K562 (cell line): ENCODE results near the gene HEXIM1. TPM values are rescaled to one million over a fixed set of nuclear protein-coding genes. Genes with fewer than 3 reads are reported as not detected.

Experiments used
- CCNT2 ChIP-seq: IDR thresholded peaks from 2 replicates; pipeline ENCODE4 v1.6.1; 2011; ENCODE audit warnings: borderline replicate concordance, low read depth, mild to moderate bottlenecking, moderate library complexity, mixed read lengths, low read length; ENCODE audit not compliant: insufficient read length; ENCODE audit errors: extremely low read depth
- CREM ChIP-seq: IDR thresholded peaks from 2 replicates; pipeline ENCODE4 v1.6.1; 2014; ENCODE audit warnings: antibody characterized with exemption, low read depth
- GTF2E2 ChIP-seq: fragments of 200-800 bp; sonication (Bioruptor generic); IDR thresholded peaks from 2 replicates; pipeline ENCODE4 v1.6.1; 2016; ENCODE audit warnings: missing genetic modification characterization, missing compliant biosample characterization
- HSF4 ChIP-seq: fragments of 250-450 bp; sonication (Bioruptor Pico); IDR thresholded peaks from 2 replicates; pipeline ENCODE4 v2.1.2; 2022; ENCODE audit warnings: mild to moderate bottlenecking, moderate library complexity, borderline replicate concordance
- KLF16 ChIP-seq: IDR thresholded peaks from 2 replicates; pipeline ENCODE4 v1.6.1; 2016; ENCODE audit warnings: antibody characterized with exemption
- NCOA6 ChIP-seq: fragments of 450-650 bp; IDR thresholded peaks from 2 replicates; pipeline ENCODE4 v1.6.1; 2017; ENCODE audit warnings: mild to moderate bottlenecking
- NCOR1 ChIP-seq: fragments of 450-650 bp; IDR thresholded peaks from 2 replicates; pipeline ENCODE4 v1.6.1; 2016; ENCODE audit warnings: mild to moderate bottlenecking, moderate library complexity
- NEUROD1 ChIP-seq: fragments of 150-350 bp; IDR thresholded peaks from 2 replicates; pipeline ENCODE4 v1.6.1; 2014; ENCODE audit warnings: borderline replicate concordance, low read length, low read depth; ENCODE audit not compliant: partially characterized antibody
- PCBP1 ChIP-seq: fragments of 200-400 bp; formaldehyde crosslinking; IDR thresholded peaks from 2 replicates; pipeline ENCODE4 v1.6.1; 2018; ENCODE audit warnings: mild to moderate bottlenecking, low read depth, low read length; ENCODE audit not compliant: poor library complexity, severe bottlenecking
- PRDM10 ChIP-seq: fragments of 450-650 bp; IDR thresholded peaks from 2 replicates; pipeline ENCODE4 v1.6.1; 2018; ENCODE audit not compliant: partially characterized antibody
- SREBF1 ChIP-seq: fragments of 150-350 bp; IDR thresholded peaks from 2 replicates; pipeline ENCODE4 v1.6.1; 2014; ENCODE audit warnings: antibody characterized with exemption, low read depth, low read length, borderline replicate concordance
- SUPT5H ChIP-seq: fragments of 450-650 bp; IDR thresholded peaks from 2 replicates; pipeline ENCODE4 v1.6.1; 2016
- TGIF2 ChIP-seq: sonication (generic); formaldehyde crosslinking; IDR thresholded peaks from 2 replicates; pipeline ENCODE4 v1.8.1; 2022; ENCODE audit warnings: mild to moderate bottlenecking, missing genetic modification reagents, moderate library complexity
- THAP12 ChIP-seq: fragments of 250-450 bp; sonication (Bioruptor Pico); IDR thresholded peaks from 2 replicates; pipeline ENCODE4 v1.9.0; 2021; ENCODE audit warnings: mild to moderate bottlenecking, inconsistent platforms
- TOE1 ChIP-seq, 2 experiments: fragments of 450-650 bp in 1 of 2; sonication (generic) in 1 of 2; formaldehyde crosslinking in 1 of 2; IDR thresholded peaks; 2 replicates each; pipeline versions ENCODE4 v1.7.1 to v1.8.0; 2016 to 2022; ENCODE audit warnings: borderline replicate concordance in 2 of 2, mild to moderate bottlenecking in 2 of 2, antibody characterized with exemption in 1 of 2, inconsistent platforms in 1 of 2, low read depth in 1 of 2, missing genetic modification reagents in 1 of 2, moderate library complexity in 1 of 2
- ZBTB9 ChIP-seq: fragments of 450-650 bp; formaldehyde crosslinking; IDR thresholded peaks from 2 replicates; pipeline ENCODE4 v1.4.0; 2020; ENCODE audit warnings: mild to moderate bottlenecking, moderate library complexity
- ZNF551 ChIP-seq: fragments of 250-450 bp; sonication (Bioruptor Pico); IDR thresholded peaks from 2 replicates; pipeline ENCODE4 v1.5.0; 2021; ENCODE audit warnings: mild to moderate bottlenecking, moderate library complexity
- ZNF583 ChIP-seq: fragments of 250-450 bp; sonication (Bioruptor Pico); IDR thresholded peaks from 2 replicates; pipeline ENCODE4 v1.4.0; 2020
- ZZZ3 ChIP-seq: fragments of 450-650 bp; IDR thresholded peaks from 2 replicates; pipeline ENCODE4 v1.6.1; 2016; ENCODE audit warnings: antibody characterized with exemption, mild to moderate bottlenecking, moderate library complexity
- polyA plus RNA-seq, 8 experiments: library from polyadenylated mRNA; depleted of rRNA in 4 of 8; stranded (reverse) in 5 of 8; unstranded in 3 of 8; fragments of >200 nt; fragmentation: Nextera tagmentation in 2 of 8; fragmentation: Illumina TruSeq in 1 of 8; extraction: Ambion mirVana in 2 of 8; extraction: Trizol in 1 of 8; gene quantifications; 2 replicates each; pipeline versions ENCODE4 v1.2.1 to v1.2.3, GENCODE V29; 2011 to 2014; ENCODE audit warnings: inconsistent platforms in 1 of 8, missing spikeins in 1 of 8
- total RNA-seq, 7 experiments: library from RNA; depleted of rRNA in 6 of 7; stranded (reverse); fragments of >200 nt in 6 of 7; fragmentation: Illumina TruSeq in 2 of 7; extraction: Trizol in 2 of 7; gene quantifications; 2 replicates each; pipeline versions ENCODE4 v1.2.1 to v1.2.3, GENCODE V29; 2011 to 2021; ENCODE audit warnings: low replicate concordance in 1 of 7

The HEXIM1 gene
- total and polyA plus RNA-seq, 9 of the 15 experiments (the other 6 are each of a cell fraction or from before 2014, with no cell fraction given), result 1.4 to 28.3 (median 9.1) TPM

- TF ChIP-seq THAP12 (CRISPR knock-in tag), result peak; percentile 78
- TF ChIP-seq TGIF2 (CRISPR knock-in tag), result 0 out of 2 replicates have a peak, but pooled peaks have one; percentile 9
- TF ChIP-seq SUPT5H, result peak; percentile 93
- TF ChIP-seq HSF4 (CRISPR knock-in tag), result no peak
- TF ChIP-seq ZNF551 (CRISPR knock-in tag), result no peak
- TF ChIP-seq ZZZ3, result no peak
- TF ChIP-seq CCNT2, result peak; percentile 71
- TF ChIP-seq ZNF583 (CRISPR knock-in tag), result no peak
- TF ChIP-seq PRDM10, result peak; percentile 84
- peak; percentile 90 for TF ChIP-seq CREM
- TF ChIP-seq KLF16, result no peak
- TF ChIP-seq ZBTB9 (CRISPR knock-in tag), result no peak
- peak; percentile 77 for TF ChIP-seq TOE1 (IDR thresholded peaks at IDR 0.05; ENCODE audit: borderline replicate concordance)
- TF ChIP-seq TOE1 (CRISPR knock-in tag; IDR thresholded peaks at IDR 0.05; ENCODE audit: borderline replicate concordance, low read depth), result no peak
- TF ChIP-seq PCBP1, result peak; percentile 98
- no peak for TF ChIP-seq NCOR1
- TF ChIP-seq NEUROD1, result peak; percentile 67
- TF ChIP-seq SREBF1, result peak; percentile 65; the same call in 1 of the 2 replicates
- TF ChIP-seq GTF2E2 (tag), result peak; percentile 93; the same call in 1 of the 2 replicates
- TF ChIP-seq NCOA6, result no peak
Observed at GRCh38 chr17:45161288-45162024, 13.2 kb downstream of the HEXIM1 start, which contains the start of gene HEXIM2 (continued).
